Breast epithelium (tissue), 3 donors: ENCODE measurements around the gene BEST4.

Experiments used
- CTCF ChIP-seq, 3 donors: fragments of 450-650 bp; IDR thresholded peaks; one replicate each; pipeline ENCODE4 v1.5.1; 2016 to 2017; ENCODE audit warnings: antibody characterized with exemption in 3 of 3, mild to moderate bottlenecking in 3 of 3, moderate library complexity in 3 of 3
- POLR2A ChIP-seq: fragments of 450-650 bp; IDR thresholded peaks from one replicate; pipeline ENCODE4 v1.6.1; 2016; ENCODE audit warnings: antibody characterized with exemption, mild to moderate bottlenecking, moderate library complexity
- POLR2AphosphoS5 ChIP-seq, 3 donors: sonication (generic); formaldehyde crosslinking; IDR thresholded peaks; one replicate each; pipeline ENCODE4 v1.6.1; 2017; ENCODE audit warnings: antibody characterized with exemption in 3 of 3

DNA sequence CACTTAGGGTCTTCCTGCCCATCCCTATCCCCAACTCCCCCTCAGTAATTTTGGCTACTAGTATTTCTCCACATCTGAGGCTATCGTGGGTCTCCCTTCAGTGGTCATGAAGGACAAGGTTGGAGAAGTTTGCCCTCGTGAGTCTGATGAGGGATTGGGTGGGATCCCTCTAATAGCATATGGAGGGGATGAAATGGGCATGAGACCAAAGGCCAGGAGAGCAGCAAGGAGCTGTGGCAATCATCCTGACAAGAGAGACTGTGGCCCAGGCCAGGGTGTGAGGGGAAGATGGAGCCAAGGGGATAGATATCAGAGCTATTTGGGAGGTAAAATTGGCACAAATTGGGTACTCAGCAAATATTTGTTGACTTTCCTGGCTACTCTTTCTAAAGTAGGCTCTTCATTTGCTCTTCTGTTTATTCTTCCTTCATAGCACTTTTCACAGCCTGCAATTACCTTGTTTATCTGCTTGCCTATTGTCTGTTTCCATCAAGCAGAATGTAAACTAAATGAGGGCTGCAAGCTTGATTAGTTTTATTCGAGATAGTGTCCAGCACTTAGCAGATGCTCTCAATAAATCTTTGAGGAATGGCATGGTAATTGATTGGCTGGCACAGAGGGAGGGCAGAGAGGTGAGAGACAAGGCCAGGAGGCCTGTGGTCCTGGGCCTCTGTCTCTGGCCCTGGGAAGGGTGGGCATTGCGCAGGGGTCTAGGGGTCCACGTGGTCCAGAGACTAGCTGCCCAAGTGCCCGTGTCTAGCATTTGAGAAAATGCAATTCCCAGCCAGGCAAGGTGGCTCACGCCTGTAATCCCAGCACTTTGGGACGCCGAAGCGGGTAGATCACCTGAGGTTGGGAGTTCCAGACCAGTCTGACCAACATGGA lies 10.8 kb upstream of the BEST4 start:
- TF ChIP-seq CTCF (IDR thresholded peaks at IDR 0.05) = no peak
- TF ChIP-seq POLR2A = no peak
- TF ChIP-seq POLR2AphosphoS5 (IDR thresholded peaks at IDR 0.05) = no peak
